COLO829 (cell line): ENCODE results near the gene PDK3.

Source experiments
- DNase-seq: peaks from one replicate; pipeline ENCODE4 v3.0.0; 2012; ENCODE audit warnings: low spot score

The PDK3 gene

GRCh38 chrX:24464836-24465531, at the start of gene PDK3:
Gene PDK3 (plus strand): TSS chrX:24465286. CDS start chrX:24465456, 170 bp downstream.
- DNase-seq, result peak; percentile 66

GRCh38 chrX:24415921-24416320, 49.2 kb upstream of the PDK3 start:
- DNase-seq, result no peak

- no peak for DNase-seq
Observed at GRCh38 chrX:24423960-24424359, 41.1 kb upstream of the PDK3 start.

- no peak for DNase-seq
Observed at GRCh38 chrX:24424948-24425347, 40.1 kb upstream of the PDK3 start.

GRCh38 chrX:24425806-24426205, 39.3 kb upstream of the PDK3 start:
- no peak for DNase-seq

- no peak for DNase-seq
Observed at GRCh38 chrX:24426340-24426913, 38.7 kb upstream of the PDK3 start.

- DNase-seq, result no peak
Observed at GRCh38 chrX:24426921-24427746, 38.0 kb upstream of the PDK3 start.

GRCh38 chrX:24427747-24428019, 37.4 kb upstream of the PDK3 start:
- no peak for DNase-seq

GRCh38 chrX:24428516-24428915, 36.6 kb upstream of the PDK3 start:
- no peak for DNase-seq

GRCh38 chrX:24435060-24435459, 30.0 kb upstream of the PDK3 start:
- no peak for DNase-seq

- DNase-seq, result no peak
Observed at GRCh38 chrX:24443918-24444317, 21.2 kb upstream of the PDK3 start.

GRCh38 chrX:24444645-24445044, 20.4 kb upstream of the PDK3 start:
- DNase-seq, result no peak

- no peak for DNase-seq
Observed at GRCh38 chrX:24448762-24449250, 16.3 kb upstream of the PDK3 start.

- no peak for DNase-seq
Observed at GRCh38 chrX:24463077-24463476, 2.0 kb upstream of the PDK3 start.

- DNase-seq, result no peak
Observed at GRCh38 chrX:24464498-24464835, 619 bp upstream of the PDK3 start.

- DNase-seq, result no peak
Observed at GRCh38 chrX:24465532-24465865, 413 bp downstream of the PDK3 start.

- DNase-seq, result no peak
Observed at GRCh38 chrX:24466025-24466424, 939 bp downstream of the PDK3 start.

GRCh38 chrX:24468245-24468644, 3.2 kb downstream of the PDK3 start:
- no peak for DNase-seq

- no peak for DNase-seq
Observed at GRCh38 chrX:24471808-24472207, 6.7 kb downstream of the PDK3 start.

GRCh38 chrX:24475480-24475879, 10.4 kb downstream of the PDK3 start:
- no peak for DNase-seq

GRCh38 chrX:24478509-24478908, 13.4 kb downstream of the PDK3 start:
- DNase-seq, result no peak

- no peak for DNase-seq
Observed at GRCh38 chrX:24479924-24480323, 14.8 kb downstream of the PDK3 start.

GRCh38 chrX:24480400-24480865, 15.3 kb downstream of the PDK3 start:
- DNase-seq, result no peak
